ENCODE data around the gene GAMT. TPM values are rescaled to one million over a fixed set of nuclear protein-coding genes. Genes with fewer than 3 reads are reported as not detected.
"Not testable (repeated sequence)": the region's sequence is repeated elsewhere in the genome, so short reads cannot be mapped to it uniquely, and the experiment has no call there.

Gene GAMT
- total and polyA plus RNA-seq, 8 donors = 5.9 to 26.1 (median 23.3) TPM

- Histone ChIP-seq H3K27me3 (no peaks in the 10 kb centered on the region), H3K36me3 (peaks cover 0 to 90% of the 10 kb centered on the region in 2 donors), H3K4me1 (peaks cover 8 to 19% of the 10 kb centered on the region in 2 donors), H3K9me3 (no peaks in the 10 kb centered on the region), H3K27ac (no peak overlapping the region), H3K4me3 (no peak overlapping the region)
- TF ChIP-seq CTCF (IDR thresholded peaks at IDR 0.05) = no peak
- intact Hi-C loops (cut with DNase I) = no loop called here
- DNase-seq (peak in 1 of 4 donors; percentile 65), ATAC-seq (no peak)
Measured at GRCh38 chr19:1421958-1422305, 20.6 kb upstream of the GAMT start.

- ATAC-seq (no peak), DNase-seq (no peak)
- Histone ChIP-seq H3K4me3 (no peak overlapping the region), H3K27me3 (no peaks in the 10 kb centered on the region), H3K36me3 (peaks cover 0 to 87% of the 10 kb centered on the region in 2 donors), H3K9me3 (no peaks in the 10 kb centered on the region), H3K27ac (no peak overlapping the region), H3K4me1 (peaks cover 14 to 25% of the 10 kb centered on the region in 2 donors)
- no peak for TF ChIP-seq CTCF (IDR thresholded peaks at IDR 0.05)
- intact Hi-C loops (cut with DNase I) = no loop called here
Measured at GRCh38 chr19:1421218-1421957, 20.0 kb upstream of the GAMT start.

GRCh38 chr19:1420590-1420989 is 19.2 kb upstream of the GAMT start:
- TF ChIP-seq CTCF (IDR thresholded peaks at IDR 0.05) = no peak
- no peaks in the 10 kb centered on the region for H3K9me3 ChIP-seq
- H3K27ac ChIP-seq = no peak overlapping the region
- peaks cover 0 to 81% of the 10 kb centered on the region in 2 donors for H3K36me3 ChIP-seq
- ATAC-seq (no peak), DNase-seq (no peak)
- no peaks in the 10 kb centered on the region for H3K27me3 ChIP-seq
- H3K4me1 ChIP-seq = peaks cover 22 to 33% of the 10 kb centered on the region in 2 donors
- H3K4me3 ChIP-seq = no peak overlapping the region
- intact Hi-C loops (cut with DNase I) = no loop called here

GRCh38 chr19:1420085-1420484 is 18.7 kb upstream of the GAMT start:
- DNase-seq; ATAC-seq; H3K27me3 ChIP-seq; H3K4me3 ChIP-seq; H3K27ac ChIP-seq; H3K9me3 ChIP-seq; intact Hi-C loops (cut with DNase I): not testable (repeated sequence)
- H3K4me1 ChIP-seq = peaks cover 22 to 36% of the 10 kb centered on the region in 2 donors
- peaks cover 0 to 76% of the 10 kb centered on the region in 2 donors for H3K36me3 ChIP-seq

GRCh38 chr19:1418951-1419738 is 17.8 kb upstream of the GAMT start:
- peaks cover 29 to 46% of the 10 kb centered on the region in 2 donors for H3K4me1 ChIP-seq
- no peak for ATAC-seq
- no peak overlapping the region for H3K27ac ChIP-seq
- TF ChIP-seq CTCF (IDR thresholded peaks at IDR 0.05) = no peak
- peaks cover 0 to 69% of the 10 kb centered on the region in 2 donors for H3K36me3 ChIP-seq
- no peaks in the 10 kb centered on the region for H3K9me3 ChIP-seq
- no peak overlapping the region for H3K4me3 ChIP-seq
- intact Hi-C loops (cut with DNase I) = no loop called here
- peak in 1 of 4 donors; percentile 63 for DNase-seq
- H3K27me3 ChIP-seq = no peaks in the 10 kb centered on the region
